GM12873 (cell line): ENCODE measurements around the gene SCUBE3.

Experiments used
- CTCF ChIP-seq: IDR thresholded peaks from 2 replicates; pipeline ENCODE4 v1.5.1; 2012; ENCODE audit warnings: low read depth, mild to moderate bottlenecking, moderate library complexity, low read length, control low read depth; ENCODE audit not compliant: insufficient read depth; ENCODE audit errors: missing control alignments

SCUBE3 gene

DNA sequence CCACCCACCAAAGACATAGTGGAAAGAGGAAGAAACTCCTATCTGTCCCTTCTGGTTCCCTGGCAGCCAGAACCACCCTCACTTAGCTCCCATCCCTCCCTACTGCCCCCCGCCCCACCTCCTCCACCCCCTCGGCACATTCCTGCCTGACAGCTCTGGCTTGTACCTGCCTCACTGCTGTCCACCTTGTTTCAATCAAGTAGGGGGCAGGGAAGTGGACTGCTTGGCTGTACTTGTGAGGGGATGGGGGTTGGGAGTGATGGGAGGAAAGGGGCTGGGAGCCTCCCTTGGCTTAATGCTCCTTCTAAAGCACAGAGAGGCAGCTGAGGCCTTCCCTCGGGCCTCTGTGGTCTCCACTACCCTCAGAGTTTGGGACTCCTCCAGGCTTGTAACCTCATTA, 23.7 kb downstream of the SCUBE3 start:
- no peak for TF ChIP-seq CTCF

- TF ChIP-seq CTCF: no peak
Measured at GRCh38 chr6:35238843-35239289, 25.1 kb downstream of the SCUBE3 start.

DNA sequence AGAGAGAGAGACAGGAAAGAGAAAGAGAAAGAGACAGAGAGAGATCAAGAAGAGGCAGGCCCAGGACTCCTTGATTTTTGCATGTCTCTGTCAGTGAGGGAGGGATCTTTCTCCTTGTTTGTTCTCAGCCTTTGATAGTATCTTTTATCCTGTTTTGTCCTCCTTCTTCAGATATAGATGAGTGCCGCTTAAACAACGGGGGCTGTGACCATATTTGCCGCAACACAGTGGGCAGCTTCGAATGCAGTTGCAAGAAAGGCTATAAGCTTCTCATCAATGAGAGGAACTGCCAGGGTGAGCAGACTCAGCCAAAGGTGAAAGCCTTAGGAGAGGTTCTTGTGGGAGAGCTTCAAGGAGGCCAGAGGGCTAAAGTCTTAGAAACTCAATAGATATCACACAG, 25.8 kb downstream of the SCUBE3 start:
- TF ChIP-seq CTCF: no peak

DNA sequence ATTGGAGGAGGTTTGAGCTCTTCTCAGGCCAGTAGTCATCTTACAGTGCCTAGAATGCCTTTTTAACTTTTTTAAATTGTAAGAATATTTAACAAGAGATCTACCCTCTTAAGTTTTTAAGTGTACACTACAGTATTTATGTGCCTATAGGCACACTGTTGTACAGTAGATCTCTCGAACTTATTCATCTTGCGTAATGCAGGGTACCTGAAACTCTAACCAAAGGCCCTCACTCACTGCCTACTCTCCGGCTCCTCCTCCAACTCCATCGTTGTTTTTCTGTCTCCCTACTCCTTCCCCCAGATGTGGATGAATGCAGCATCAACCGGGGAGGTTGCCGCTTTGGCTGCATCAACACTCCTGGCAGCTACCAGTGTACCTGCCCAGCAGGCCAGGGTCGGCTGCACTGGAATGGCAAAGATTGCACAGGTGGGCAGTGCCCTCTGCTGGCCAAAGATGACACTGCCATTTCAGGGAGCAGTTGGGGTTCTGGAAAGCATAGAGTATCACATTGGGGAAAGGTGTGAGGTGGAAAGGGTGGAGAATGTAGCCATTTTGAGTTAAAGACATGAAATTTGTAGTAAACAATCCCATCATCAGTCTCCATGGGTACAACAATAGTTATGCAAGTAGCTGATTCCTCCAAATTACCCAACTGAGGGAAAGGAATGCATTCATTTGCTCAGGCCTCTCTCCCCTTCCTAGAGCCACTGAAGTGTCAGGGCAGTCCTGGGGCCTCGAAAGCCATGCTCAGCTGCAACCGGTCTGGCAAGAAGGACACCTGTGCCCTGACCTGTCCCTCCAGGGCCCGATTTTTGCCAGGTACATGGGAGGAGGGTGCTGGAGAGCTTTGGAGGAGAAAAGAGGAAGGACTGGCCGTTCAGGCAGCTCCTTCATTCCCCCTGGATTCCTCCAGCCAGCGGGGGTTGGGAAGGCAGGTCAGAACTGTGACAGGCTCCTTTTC, 27.4 kb downstream of the SCUBE3 start:
- peak; percentile 99 for TF ChIP-seq CTCF

- TF ChIP-seq CTCF: no peak
Measured at GRCh38 chr6:35242486-35242885, 28.7 kb downstream of the SCUBE3 start.

GRCh38 chr6:35242906-35243305, 29.1 kb downstream of the SCUBE3 start:
- no peak for TF ChIP-seq CTCF

GRCh38 chr6:35243386-35243958, 29.7 kb downstream of the SCUBE3 start:
- no peak for TF ChIP-seq CTCF
